ENCODE data around the gene ITLN1.
"Not testable (repeated sequence)": the region's sequence is repeated elsewhere in the genome, so short reads cannot be mapped to it uniquely, and the experiment has no call there.

Gene ITLN1

GRCh38 chr1:160879056-160879455 is 5.9 kb downstream of the ITLN1 start:
- H3K4me3 ChIP-seq (ENCODE audit: low read depth, low read length), result no peak overlapping the region
- no peak overlapping the region for H3K27ac ChIP-seq
- no peak for DNase-seq
- in situ Hi-C loops (cut with HindIII; ENCODE audit: low pct_ligation_motif_present, low sequenced_read_pairs), result no loop called here
- no peaks in the 10 kb centered on the region for H3K27me3 ChIP-seq (replicated peaks)
- no peak for TF ChIP-seq CTCF (IDR thresholded peaks at IDR 0.05; ENCODE audit: low read depth, low read length, missing control alignments)
- H3K36me3 ChIP-seq (replicated peaks), result no peaks in the 10 kb centered on the region

GRCh38 chr1:160877221-160877620 is 7.8 kb downstream of the ITLN1 start:
- no peak for TF ChIP-seq CTCF (IDR thresholded peaks at IDR 0.05; ENCODE audit: low read depth, low read length, missing control alignments)
- Histone ChIP-seq H3K27me3 (replicated peaks) (no peaks in the 10 kb centered on the region), H3K4me3 (ENCODE audit: low read depth, low read length) (no peak overlapping the region), H3K27ac (no peak overlapping the region), H3K36me3 (replicated peaks) (no peaks in the 10 kb centered on the region)
- in situ Hi-C loops (cut with HindIII; ENCODE audit: low pct_ligation_motif_present, low sequenced_read_pairs), result no loop called here
- no peak for DNase-seq

DNA sequence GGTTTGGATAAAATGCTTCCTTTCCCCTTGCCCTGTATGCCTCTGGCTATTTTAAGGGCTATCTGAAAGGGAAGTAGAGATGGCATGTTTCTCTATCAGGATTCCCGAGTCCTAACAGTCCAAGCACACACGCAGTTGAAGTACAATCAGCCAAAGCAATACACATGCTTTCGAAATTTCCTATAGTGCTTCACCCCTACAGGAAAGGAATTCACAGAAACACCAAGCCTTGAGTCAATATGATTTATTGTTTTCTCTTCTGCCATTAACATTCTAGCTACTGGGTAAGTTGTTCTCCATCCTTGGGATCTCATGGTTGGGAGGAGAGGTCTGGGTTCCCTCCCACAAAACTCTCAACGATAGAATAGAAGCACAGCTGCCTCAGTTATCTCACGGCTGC is 8.7 kb downstream of the ITLN1 start:
- in situ Hi-C loops (cut with HindIII; ENCODE audit: low pct_ligation_motif_present, low sequenced_read_pairs), result no loop called here
- H3K27ac ChIP-seq, result no peak overlapping the region

GRCh38 chr1:160875591-160875990 is 9.4 kb downstream of the ITLN1 start:
- in situ Hi-C loops (cut with HindIII; ENCODE audit: low pct_ligation_motif_present, low sequenced_read_pairs); H3K36me3 ChIP-seq (replicated peaks); H3K27ac ChIP-seq; H3K4me3 ChIP-seq (ENCODE audit: low read depth, low read length); DNase-seq; H3K27me3 ChIP-seq (replicated peaks): not testable (repeated sequence)

More for the DNA sequence above, 8.7 kb downstream of the ITLN1 start:
- DNase-seq, result no peak
- no peak for TF ChIP-seq CTCF (IDR thresholded peaks at IDR 0.05; ENCODE audit: low read depth, low read length, missing control alignments)
- Histone ChIP-seq H3K36me3 (replicated peaks) (no peaks in the 10 kb centered on the region), H3K4me3 (ENCODE audit: low read depth, low read length) (no peak overlapping the region), H3K27me3 (replicated peaks) (no peaks in the 10 kb centered on the region)

DNA sequence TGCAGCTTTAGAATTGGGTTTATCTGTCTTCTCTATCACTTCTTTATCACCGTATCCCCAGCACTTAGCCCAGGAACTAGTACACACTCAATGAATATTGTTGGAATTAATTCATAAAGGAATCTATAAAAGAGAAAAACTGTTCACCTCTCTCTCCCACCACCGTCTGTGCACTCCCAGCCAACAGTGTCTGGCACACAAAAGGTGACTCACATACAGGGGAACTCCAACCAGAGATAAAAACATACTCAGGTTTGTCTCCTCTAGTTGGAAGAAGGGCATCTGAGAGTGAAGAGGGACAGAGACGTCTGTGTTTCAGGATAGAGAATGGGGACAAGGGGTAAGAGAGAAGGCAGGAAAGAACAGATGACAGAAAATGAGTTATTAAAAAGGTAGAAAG is 10.0 kb downstream of the ITLN1 start:
- Histone ChIP-seq H3K27me3 (replicated peaks) (no peaks in the 10 kb centered on the region), H3K4me3 (ENCODE audit: low read depth, low read length) (no peak overlapping the region), H3K27ac (no peak overlapping the region), H3K36me3 (replicated peaks) (no peaks in the 10 kb centered on the region)
- in situ Hi-C loops (cut with HindIII; ENCODE audit: low pct_ligation_motif_present, low sequenced_read_pairs), result no loop called here
- TF ChIP-seq CTCF (IDR thresholded peaks at IDR 0.05; ENCODE audit: low read depth, low read length, missing control alignments), result no peak
- DNase-seq, result no peak

DNA sequence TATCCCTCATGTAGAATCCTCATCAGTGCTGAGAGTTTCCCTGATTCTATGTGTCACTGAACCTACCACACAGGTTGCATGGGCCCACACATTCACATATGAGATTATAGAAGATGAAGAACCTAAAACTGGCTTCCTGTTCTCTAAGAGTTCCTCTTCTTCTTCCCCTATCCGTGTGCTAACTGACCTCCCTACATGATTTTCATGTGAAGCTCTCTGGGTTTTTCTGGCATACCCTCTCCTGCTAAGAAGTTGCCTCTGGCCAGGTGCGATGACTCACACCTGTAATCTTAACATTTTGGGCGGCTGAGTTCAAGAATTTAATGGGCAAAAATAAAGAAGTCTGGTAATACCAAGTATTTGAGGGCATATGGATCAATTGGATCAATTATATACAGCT is 16.8 kb downstream of the ITLN1 start:
- TF ChIP-seq CTCF (IDR thresholded peaks at IDR 0.05; ENCODE audit: low read depth, low read length, missing control alignments), result no peak
- DNase-seq, result no peak
- Histone ChIP-seq H3K27ac (no peak overlapping the region), H3K27me3 (replicated peaks) (no peaks in the 10 kb centered on the region), H3K4me3 (ENCODE audit: low read depth, low read length) (no peak overlapping the region), H3K36me3 (replicated peaks) (no peaks in the 10 kb centered on the region)
- in situ Hi-C loops (cut with HindIII; ENCODE audit: low pct_ligation_motif_present, low sequenced_read_pairs), result no loop called here

- H3K36me3 ChIP-seq (replicated peaks); in situ Hi-C loops (cut with HindIII; ENCODE audit: low pct_ligation_motif_present, low sequenced_read_pairs); H3K27me3 ChIP-seq (replicated peaks); DNase-seq; H3K27ac ChIP-seq; H3K4me3 ChIP-seq (ENCODE audit: low read depth, low read length): not testable (repeated sequence)
Measured at GRCh38 chr1:160867651-160868050, 17.3 kb downstream of the ITLN1 start.

Data from brain microvascular endothelial cell (primary cell).